OCI-LY1 (cell line): ENCODE results near the gene INHBC.
"Not testable (repeated sequence)": the region's sequence is repeated elsewhere in the genome, so short reads cannot be mapped to it uniquely, and the experiment has no call there.

Experiments used
- H2AFZ ChIP-seq: fragments of 200-600 bp; sonication (generic), shearing (Covaris generic); 2 replicates; pipeline ENCODE4 v1.6.0; 2014; ENCODE audit warnings: antibody characterized with exemption, mild to moderate bottlenecking, low read length
- H3F3A ChIP-seq: fragments of 200-600 bp; sonication (generic), shearing (Covaris generic); 2 replicates; pipeline ENCODE4 v1.6.0; 2014; ENCODE audit warnings: mild to moderate bottlenecking, antibody characterized with exemption, low read length, moderate library complexity; ENCODE audit not compliant: insufficient read depth
- H3K27ac ChIP-seq: fragments of 200-600 bp; sonication (generic); 2 replicates; pipeline ENCODE4 v1.5.1; 2014; ENCODE audit warnings: low read length, mixed run types, mild to moderate bottlenecking, low read depth; ENCODE audit not compliant: poor library complexity, severe bottlenecking
- H3K27me3 ChIP-seq: fragments of 200-600 bp; sonication (generic); 2 replicates; pipeline ENCODE4 v1.6.0; 2014; ENCODE audit warnings: antibody characterized with exemption, mild to moderate bottlenecking, low read length, moderate library complexity; ENCODE audit not compliant: insufficient read depth
- H3K36me3 ChIP-seq: fragments of 200-600 bp; sonication (generic); 2 replicates; pipeline ENCODE4 v1.6.1; 2014; ENCODE audit warnings: mild to moderate bottlenecking, antibody characterized with exemption, low read length, moderate library complexity, mixed read lengths; ENCODE audit not compliant: insufficient read depth
- H3K4me1 ChIP-seq: fragments of 200-600 bp; sonication (generic); 2 replicates; pipeline ENCODE4 v1.5.1; 2014; ENCODE audit warnings: mild to moderate bottlenecking, low read length, moderate library complexity; ENCODE audit not compliant: insufficient read depth, severe bottlenecking
- H3K4me2 ChIP-seq: fragments of 200-600 bp; sonication (generic), shearing (Covaris generic); 2 replicates; pipeline ENCODE4 v1.6.1; 2014; ENCODE audit warnings: low read length
- H3K4me3 ChIP-seq: fragments of 200-600 bp; sonication (generic); 2 replicates; pipeline ENCODE4 v1.5.1; 2014; ENCODE audit warnings: low read length, low read depth, mild to moderate bottlenecking, mixed read lengths; ENCODE audit not compliant: poor library complexity, severe bottlenecking
- H3K79me2 ChIP-seq: fragments of 200-600 bp; shearing (Covaris generic); 2 replicates; pipeline ENCODE4 v1.6.1; 2016; ENCODE audit warnings: mixed run types, low read length, mixed read lengths; ENCODE audit not compliant: insufficient read depth
- H3K9ac ChIP-seq: fragments of 200-600 bp; sonication (generic), shearing (Covaris generic); 2 replicates; pipeline ENCODE4 v1.6.1; 2014; ENCODE audit warnings: mild to moderate bottlenecking, low read length, mixed read lengths
- H3K9me2 ChIP-seq: fragments of 200-600 bp; sonication (generic), shearing (Covaris generic); 2 replicates; pipeline ENCODE4 v1.6.1; 2014; ENCODE audit warnings: low read depth, mild to moderate bottlenecking, low read length, mixed read lengths
- H3K9me3 ChIP-seq: fragments of 200-600 bp; shearing (Covaris generic); 2 replicates; pipeline ENCODE4 v1.6.1; 2014; ENCODE audit warnings: low read length, mixed read lengths
- H4K20me1 ChIP-seq: fragments of 200-600 bp; sonication (generic), shearing (Covaris generic); 2 replicates; pipeline ENCODE4 v1.6.0; 2016; ENCODE audit warnings: mild to moderate bottlenecking, low read length; ENCODE audit not compliant: insufficient read depth
- CTCF ChIP-seq: fragments of 200-600 bp; sonication (generic), shearing (Covaris generic); IDR thresholded peaks from 2 replicates; pipeline ENCODE4 v1.5.1; 2017; ENCODE audit warnings: mild to moderate bottlenecking, antibody characterized with exemption, low read length, moderate library complexity, mixed read lengths
- EZH2 ChIP-seq: fragments of 200-600 bp; sonication (generic), shearing (Covaris generic); IDR thresholded peaks from 2 replicates; pipeline ENCODE4 v1.8.0; 2017; ENCODE audit warnings: borderline replicate concordance, mixed run types, mild to moderate bottlenecking, antibody characterized with exemption, low read length, moderate library complexity, mixed read lengths

Gene INHBC

GRCh38 chr12:57404966-57405640, 29.5 kb upstream of the INHBC start:
- no peak overlapping the region for H3K4me3 ChIP-seq
- TF ChIP-seq EZH2 (no peak), CTCF (no peak)
- H3K79me2 ChIP-seq = peaks cover 8% of the 10 kb centered on the region
- H3K36me3 ChIP-seq = no peaks in the 10 kb centered on the region
- H2AFZ ChIP-seq = no peak overlapping the region
- peaks cover 4% of the 10 kb centered on the region for H3K4me1 ChIP-seq
- H4K20me1 ChIP-seq = no peaks in the 10 kb centered on the region
- no peaks in the 10 kb centered on the region for H3F3A ChIP-seq
- H3K9ac ChIP-seq = no peak overlapping the region
- H3K4me2 ChIP-seq = no peak overlapping the region
- no peaks in the 10 kb centered on the region for H3K9me2 ChIP-seq
- no peak overlapping the region for H3K27ac ChIP-seq
- H3K9me3 ChIP-seq = no peaks in the 10 kb centered on the region
- H3K27me3 ChIP-seq = no peaks in the 10 kb centered on the region

- no peak overlapping the region for H3K27ac ChIP-seq
- H4K20me1 ChIP-seq = no peaks in the 10 kb centered on the region
- no peak overlapping the region for H3K9ac ChIP-seq
- no peaks in the 10 kb centered on the region for H3K9me2 ChIP-seq
- H2AFZ ChIP-seq = no peak overlapping the region
- H3K4me1 ChIP-seq = peaks cover 6% of the 10 kb centered on the region
- no peaks in the 10 kb centered on the region for H3K36me3 ChIP-seq
- no peak for TF ChIP-seq EZH2
- no peak for TF ChIP-seq CTCF
- no peak overlapping the region for H3K4me2 ChIP-seq
- no peaks in the 10 kb centered on the region for H3K9me3 ChIP-seq
- no peaks in the 10 kb centered on the region for H3K27me3 ChIP-seq
- H3F3A ChIP-seq = no peaks in the 10 kb centered on the region
- no peak overlapping the region for H3K4me3 ChIP-seq
- H3K79me2 ChIP-seq = peaks cover 29% of the 10 kb centered on the region
These were observed 24.1 kb upstream of the INHBC start for GRCh38 chr12:57410534-57410933.

- H3K36me3 ChIP-seq, H3K4me3 ChIP-seq, H3K27me3 ChIP-seq, H3K9me2 ChIP-seq, H4K20me1 ChIP-seq, H3F3A ChIP-seq, H3K4me2 ChIP-seq, H3K9ac ChIP-seq, H3K27ac ChIP-seq, H2AFZ ChIP-seq, H3K9me3 ChIP-seq: not testable (repeated sequence)
- H3K79me2 ChIP-seq = peaks cover 32% of the 10 kb centered on the region
- peaks cover 14% of the 10 kb centered on the region for H3K4me1 ChIP-seq
These were observed 20.4 kb upstream of the INHBC start for GRCh38 chr12:57414160-57414559.

GRCh38 chr12:57415088-57415487, 19.5 kb upstream of the INHBC start:
- no peak overlapping the region for H3K9ac ChIP-seq
- H3K36me3 ChIP-seq = no peaks in the 10 kb centered on the region
- H4K20me1 ChIP-seq = no peaks in the 10 kb centered on the region
- no peak overlapping the region for H3K4me3 ChIP-seq
- H3K27me3 ChIP-seq = no peaks in the 10 kb centered on the region
- H3K4me2 ChIP-seq = no peak overlapping the region
- no peaks in the 10 kb centered on the region for H3K9me3 ChIP-seq
- H3K9me2 ChIP-seq = no peaks in the 10 kb centered on the region
- H3K79me2 ChIP-seq = peaks cover 30% of the 10 kb centered on the region
- H3K27ac ChIP-seq = no peak overlapping the region
- peaks cover 14% of the 10 kb centered on the region for H3K4me1 ChIP-seq
- TF ChIP-seq EZH2 = no peak
- no peak for TF ChIP-seq CTCF
- no peaks in the 10 kb centered on the region for H3F3A ChIP-seq
- H2AFZ ChIP-seq = no peak overlapping the region
